ENCODE results near the gene PLXNA4.
A peak's percentile ranks its signal among the peaks of the same experiment; 100 is the strongest.

Gene PLXNA4

GRCh38 chr7:132492823-132493445 is 83.3 kb downstream of the PLXNA4 start:
- 64% methylated on average over 1 of the region's 1 CpG for WGBS
- Histone ChIP-seq H3K27me3 (ENCODE audit: control insufficient read depth in 1 of 2, insufficient read depth in 1 of 2, low read length in 2 of 2) (no peaks in the 10 kb centered on the region), H3K27ac (ENCODE audit: low read length, poor library complexity, severe bottlenecking) (no peak overlapping the region)

GRCh38 chr7:132491391-132491945 is 84.8 kb downstream of the PLXNA4 start:
- no peak overlapping the region for H4K91ac ChIP-seq (ENCODE audit: low read length)
- no peak overlapping the region for H2BK15ac ChIP-seq (ENCODE audit: low read depth, poor library complexity, severe bottlenecking)
- H2AFZ ChIP-seq (ENCODE audit: low read depth, low read length), result no peak overlapping the region
- no peak overlapping the region for H2BK5ac ChIP-seq (ENCODE audit: low read depth, low read length, poor library complexity, severe bottlenecking)
- WGBS, result 77% methylated on average over 6 of the region's 8 CpGs
- H3K14ac ChIP-seq (ENCODE audit: low read length in 2 of 2), result no peak overlapping the region
- H3K27me3 ChIP-seq (ENCODE audit: control insufficient read depth in 1 of 2, insufficient read depth in 1 of 2, low read length in 2 of 2), result peaks cover 0 to 7% of the 10 kb centered on the region in 2 experiments
- peaks cover 3% of the 10 kb centered on the region for H3K4me1 ChIP-seq (ENCODE audit: control insufficient read depth, insufficient read depth, low read depth, low read length)
- H3K9ac ChIP-seq (ENCODE audit: low read length), result no peak overlapping the region
- no peak overlapping the region for H2BK12ac ChIP-seq (ENCODE audit: low read length in 2 of 2)
- no peak overlapping the region for H2BK120ac ChIP-seq (ENCODE audit: low read depth, low read length)
- no peaks in the 10 kb centered on the region for H3K9me3 ChIP-seq (ENCODE audit: control insufficient read depth, low read length)
- no peak overlapping the region for H2AK5ac ChIP-seq (ENCODE audit: low read length, severe bottlenecking)
- H3K4me3 ChIP-seq (ENCODE audit: insufficient read depth in 1 of 2, low read depth in 1 of 2, low read length in 2 of 2), result no peak overlapping the region
- H4K8ac ChIP-seq (ENCODE audit: low read length), result no peak overlapping the region
- DNase-seq, result no peak
- peak overlapping the region in 1 of 2 experiments; percentile 48 for H3K23ac ChIP-seq (ENCODE audit: low read length in 2 of 2)
- H3K27ac ChIP-seq (ENCODE audit: low read length, poor library complexity, severe bottlenecking), result no peak overlapping the region
- no peak overlapping the region for H3K4me2 ChIP-seq (ENCODE audit: low read length, poor library complexity, severe bottlenecking)
- H3K4ac ChIP-seq (ENCODE audit: low read depth in 1 of 2, low read length in 2 of 2), result no peak overlapping the region
- no peak overlapping the region for H3K18ac ChIP-seq (ENCODE audit: low read depth in 1 of 2, low read length in 2 of 2)
- no peaks in the 10 kb centered on the region for H3K79me1 ChIP-seq (replicated peaks; ENCODE audit: low read length, poor library complexity, severe bottlenecking)
- peaks cover 0 to 6% of the 10 kb centered on the region in 2 experiments for H3K36me3 ChIP-seq (ENCODE audit: control insufficient read depth in 1 of 2, insufficient read depth in 2 of 2, low read depth in 1 of 2, low read length in 2 of 2)

More at GRCh38 chr7:132492823-132493445, 83.3 kb downstream of the PLXNA4 start:
- Histone ChIP-seq H2BK15ac (ENCODE audit: low read depth, poor library complexity, severe bottlenecking) (no peak overlapping the region), H2BK120ac (ENCODE audit: low read depth, low read length) (no peak overlapping the region), H3K79me1 (replicated peaks; ENCODE audit: low read length, poor library complexity, severe bottlenecking) (no peaks in the 10 kb centered on the region), H3K14ac (ENCODE audit: low read length in 2 of 2) (no peak overlapping the region), H3K4me3 (ENCODE audit: insufficient read depth in 1 of 2, low read depth in 1 of 2, low read length in 2 of 2) (no peak overlapping the region), H3K18ac (ENCODE audit: low read depth in 1 of 2, low read length in 2 of 2) (no peak overlapping the region), H3K4me1 (ENCODE audit: control insufficient read depth, insufficient read depth, low read depth, low read length) (peaks cover 1% of the 10 kb centered on the region), H2BK5ac (ENCODE audit: low read depth, low read length, poor library complexity, severe bottlenecking) (no peak overlapping the region), H4K91ac (ENCODE audit: low read length) (no peak overlapping the region), H3K23ac (ENCODE audit: low read length in 2 of 2) (no peak overlapping the region), H3K4ac (ENCODE audit: low read depth in 1 of 2, low read length in 2 of 2) (no peak overlapping the region), H3K36me3 (ENCODE audit: control insufficient read depth in 1 of 2, insufficient read depth in 2 of 2, low read depth in 1 of 2, low read length in 2 of 2) (no peaks in the 10 kb centered on the region), H3K9me3 (ENCODE audit: control insufficient read depth, low read length) (no peaks in the 10 kb centered on the region), H2AFZ (ENCODE audit: low read depth, low read length) (no peak overlapping the region), H2AK5ac (ENCODE audit: low read length, severe bottlenecking) (no peak overlapping the region), H3K4me2 (ENCODE audit: low read length, poor library complexity, severe bottlenecking) (no peak overlapping the region), H3K9ac (ENCODE audit: low read length) (no peak overlapping the region), H2BK12ac (ENCODE audit: low read length in 2 of 2) (no peak overlapping the region), H4K8ac (ENCODE audit: low read length) (no peak overlapping the region)
- no peak for DNase-seq

- Histone ChIP-seq H3K9ac (ENCODE audit: low read length) (no peak overlapping the region), H3K23ac (ENCODE audit: low read length in 2 of 2) (no peak overlapping the region), H2BK12ac (ENCODE audit: low read length in 2 of 2) (no peak overlapping the region), H3K18ac (ENCODE audit: low read depth in 1 of 2, low read length in 2 of 2) (no peak overlapping the region), H3K36me3 (ENCODE audit: control insufficient read depth in 1 of 2, insufficient read depth in 2 of 2, low read depth in 1 of 2, low read length in 2 of 2) (peaks cover 0 to 6% of the 10 kb centered on the region in 2 experiments), H2AK5ac (ENCODE audit: low read length, severe bottlenecking) (no peak overlapping the region), H2BK120ac (ENCODE audit: low read depth, low read length) (no peak overlapping the region), H3K27me3 (ENCODE audit: control insufficient read depth in 1 of 2, insufficient read depth in 1 of 2, low read length in 2 of 2) (peaks cover 0 to 7% of the 10 kb centered on the region in 2 experiments), H4K8ac (ENCODE audit: low read length) (no peak overlapping the region), H3K14ac (ENCODE audit: low read length in 2 of 2) (no peak overlapping the region), H3K4me1 (ENCODE audit: control insufficient read depth, insufficient read depth, low read depth, low read length) (peaks cover 3% of the 10 kb centered on the region), H3K4me2 (ENCODE audit: low read length, poor library complexity, severe bottlenecking) (no peak overlapping the region), H2BK15ac (ENCODE audit: low read depth, poor library complexity, severe bottlenecking) (no peak overlapping the region), H4K91ac (ENCODE audit: low read length) (no peak overlapping the region), H3K27ac (ENCODE audit: low read length, poor library complexity, severe bottlenecking) (no peak overlapping the region), H2AFZ (ENCODE audit: low read depth, low read length) (no peak overlapping the region), H3K79me1 (replicated peaks; ENCODE audit: low read length, poor library complexity, severe bottlenecking) (no peaks in the 10 kb centered on the region), H3K9me3 (ENCODE audit: control insufficient read depth, low read length) (no peaks in the 10 kb centered on the region), H3K4ac (ENCODE audit: low read depth in 1 of 2, low read length in 2 of 2) (no peak overlapping the region), H2BK5ac (ENCODE audit: low read depth, low read length, poor library complexity, severe bottlenecking) (no peak overlapping the region), H3K4me3 (ENCODE audit: insufficient read depth in 1 of 2, low read depth in 1 of 2, low read length in 2 of 2) (no peak overlapping the region)
- WGBS, result 71% methylated on average over 3 of the region's 4 CpGs
- no peak for DNase-seq
Measured at GRCh38 chr7:132490474-132490873, 85.8 kb downstream of the PLXNA4 start.

- no peaks in the 10 kb centered on the region for H3K9me3 ChIP-seq (ENCODE audit: control insufficient read depth, low read length)
- 82% methylated on average over 6 of the region's 6 CpGs for WGBS
Measured at GRCh38 chr7:132489776-132490237, 86.5 kb downstream of the PLXNA4 start.

More at GRCh38 chr7:132489776-132490237, 86.5 kb downstream of the PLXNA4 start:
- H2BK12ac ChIP-seq (ENCODE audit: low read length in 2 of 2), result no peak overlapping the region
- peaks cover 0 to 6% of the 10 kb centered on the region in 2 experiments for H3K36me3 ChIP-seq (ENCODE audit: control insufficient read depth in 1 of 2, insufficient read depth in 2 of 2, low read depth in 1 of 2, low read length in 2 of 2)
- H4K8ac ChIP-seq (ENCODE audit: low read length), result no peak overlapping the region
- DNase-seq, result no peak
- H3K14ac ChIP-seq (ENCODE audit: low read length in 2 of 2), result no peak overlapping the region
- no peak overlapping the region for H4K91ac ChIP-seq (ENCODE audit: low read length)
- H3K23ac ChIP-seq (ENCODE audit: low read length in 2 of 2), result no peak overlapping the region
- no peak overlapping the region for H3K27ac ChIP-seq (ENCODE audit: low read length, poor library complexity, severe bottlenecking)
- H3K27me3 ChIP-seq (ENCODE audit: control insufficient read depth in 1 of 2, insufficient read depth in 1 of 2, low read length in 2 of 2), result peaks cover 0 to 7% of the 10 kb centered on the region in 2 experiments
- no peak overlapping the region for H2BK120ac ChIP-seq (ENCODE audit: low read depth, low read length)
- H3K4me2 ChIP-seq (ENCODE audit: low read length, poor library complexity, severe bottlenecking), result no peak overlapping the region
- no peak overlapping the region for H2AFZ ChIP-seq (ENCODE audit: low read depth, low read length)
- H2BK5ac ChIP-seq (ENCODE audit: low read depth, low read length, poor library complexity, severe bottlenecking), result no peak overlapping the region
- H2AK5ac ChIP-seq (ENCODE audit: low read length, severe bottlenecking), result no peak overlapping the region
- no peak overlapping the region for H3K9ac ChIP-seq (ENCODE audit: low read length)
- no peak overlapping the region for H3K4me3 ChIP-seq (ENCODE audit: insufficient read depth in 1 of 2, low read depth in 1 of 2, low read length in 2 of 2)
- H3K4ac ChIP-seq (ENCODE audit: low read depth in 1 of 2, low read length in 2 of 2), result no peak overlapping the region
- H3K79me1 ChIP-seq (replicated peaks; ENCODE audit: low read length, poor library complexity, severe bottlenecking), result no peaks in the 10 kb centered on the region
- H3K4me1 ChIP-seq (ENCODE audit: control insufficient read depth, insufficient read depth, low read depth, low read length), result peaks cover 3% of the 10 kb centered on the region
- H3K18ac ChIP-seq (ENCODE audit: low read depth in 1 of 2, low read length in 2 of 2), result no peak overlapping the region
- no peak overlapping the region for H2BK15ac ChIP-seq (ENCODE audit: low read depth, poor library complexity, severe bottlenecking)
